Liver (tissue), 4 donors: ENCODE measurements around the gene TMEM255A. TPM values are rescaled to one million over a fixed set of nuclear protein-coding genes. Genes with fewer than 3 reads are reported as not detected.

Source experiments
- polyA plus RNA-seq, 2 donors: library from polyadenylated mRNA; stranded (reverse) in 1 of 2; unstranded in 1 of 2; fragments of 200-250 nt in 1 of 2; fragments of >200 nt in 1 of 2; fragmentation: Nextera tagmentation in 1 of 2; extraction: Ambion mirVana in 1 of 2; gene quantifications; one replicate each; pipeline versions ENCODE4 v1.2.1 to v1.2.3, GENCODE V29; 2013 to 2015
- total RNA-seq, 2 donors: library from RNA; depleted of rRNA; stranded (reverse); fragments of >200 nt; gene quantifications; one replicate each; pipeline ENCODE4 v1.2.3, GENCODE V29; 2014
- donor health status: healthy.
- donor health status: healthy.
- donor health status: healthy.

TMEM255A gene
- total and polyA plus RNA-seq, 4 donors: 0.08 TPM; not detected in 3

Other genes starting within 250 kb of the TMEM255A start
- gene RHOXF2B, start 233.8 kb downstream of the TMEM255A start, total RNA-seq: not detected
- gene RHOXF2B, start 233.8 kb downstream of the TMEM255A start, polyA plus RNA-seq: under 1 TPM in 1 of 2 donors, not detected in 1; 0.13 TPM
- not detected for gene RHOXF1, start 195.5 kb downstream of the TMEM255A start, total RNA-seq
- gene RHOXF1, start 195.5 kb downstream of the TMEM255A start, polyA plus RNA-seq: not detected
- not detected for gene RHOXF2, start 152.8 kb downstream of the TMEM255A start, total RNA-seq
- gene RHOXF2, start 152.8 kb downstream of the TMEM255A start, polyA plus RNA-seq: not detected
- gene ZBTB33, start 60.6 kb downstream of the TMEM255A start, total RNA-seq: 10 to 100 TPM; 15.4 to 18.1 TPM
- gene ZBTB33, start 60.6 kb downstream of the TMEM255A start, polyA plus RNA-seq: 1 to 10 TPM; 6.1 to 7.7 TPM
- not detected for gene ATP1B4, start 50.6 kb upstream of the TMEM255A start, total RNA-seq
- gene ATP1B4, start 50.6 kb upstream of the TMEM255A start, polyA plus RNA-seq: not detected
- gene LAMP2, start 157.8 kb upstream of the TMEM255A start, total RNA-seq: 100 to 1,000 TPM in 1 of 2 donors, 10 to 100 TPM in 1; 80.0 to 111 TPM
- gene LAMP2, start 157.8 kb upstream of the TMEM255A start, polyA plus RNA-seq: 100 to 1,000 TPM; 128 to 140 TPM
- 10 to 100 TPM; 17.5 to 24.9 TPM for gene CUL4B, start 249.5 kb upstream of the TMEM255A start, total RNA-seq
- 1 to 10 TPM; 6.0 to 7.9 TPM for gene CUL4B, start 249.5 kb upstream of the TMEM255A start, polyA plus RNA-seq